Neural cell (in vitro differentiated cells): ENCODE measurements around the gene CADM3. TPM values are rescaled to one million over a fixed set of nuclear protein-coding genes. Genes with fewer than 3 reads are reported as not detected.

ENCODE experiments used
- H2AFZ ChIP-seq: fragments of 200-600, 300-800 bp; sonication (generic), shearing (Covaris generic); 2 replicates; pipeline ENCODE4 v1.6.0; 2014; ENCODE audit warnings: low read depth, mild to moderate bottlenecking, antibody characterized with exemption, low read length, moderate library complexity
- H3F3A ChIP-seq: fragments of 200-600 bp; shearing (Covaris generic); 2 replicates; pipeline ENCODE4 v1.6.1; 2016; ENCODE audit warnings: mild to moderate bottlenecking, moderate library complexity, mixed read lengths, antibody characterized with exemption, low read length; ENCODE audit not compliant: insufficient read depth, poor library complexity, severe bottlenecking
- H3K27ac ChIP-seq: fragments of 200-600, 300-800 bp; sonication (generic), shearing (Covaris generic); 2 replicates; pipeline ENCODE4 v1.5.1; 2014; ENCODE audit warnings: mild to moderate bottlenecking, low read length, moderate library complexity
- H3K27me3 ChIP-seq: fragments of 300-800, 200-600 bp; sonication (generic), shearing (Covaris generic); 2 replicates; pipeline ENCODE4 v1.6.0; 2014; ENCODE audit warnings: mild to moderate bottlenecking, low read depth, low read length, moderate library complexity; ENCODE audit not compliant: insufficient read depth
- H3K36me3 ChIP-seq: fragments of 300-800, 200-600 bp; sonication (generic), shearing (Covaris generic); 2 replicates; pipeline ENCODE4 v1.5.1; 2014; ENCODE audit warnings: mild to moderate bottlenecking, antibody characterized with exemption, low read length, moderate library complexity; ENCODE audit not compliant: insufficient read depth
- H3K4me2 ChIP-seq: fragments of 300-800, 200-600 bp; sonication (generic), shearing (Covaris generic); 2 replicates; pipeline ENCODE4 v1.6.0; 2014; ENCODE audit warnings: mild to moderate bottlenecking, low read length
- H3K4me3 ChIP-seq: fragments of 300-800, 200-600 bp; sonication (generic), shearing (Covaris generic); 2 replicates; pipeline ENCODE4 v1.5.1; 2014; ENCODE audit warnings: mild to moderate bottlenecking, low read length, moderate library complexity
- H3K79me2 ChIP-seq: fragments of 200-600 bp; shearing (Covaris generic); replicated peaks from 2 replicates; pipeline ENCODE4 v1.6.0; 2014; ENCODE audit warnings: mild to moderate bottlenecking, low read length, moderate library complexity; ENCODE audit not compliant: insufficient read depth
- H3K9ac ChIP-seq: fragments of 300-800, 200-600 bp; sonication (generic), shearing (Covaris generic); 2 replicates; pipeline ENCODE4 v1.6.1; 2016; ENCODE audit warnings: mild to moderate bottlenecking, low read length, mixed read lengths
- H3K9me2 ChIP-seq: fragments of 200-600 bp; shearing (Covaris generic); 2 replicates; pipeline ENCODE4 v1.6.1; 2016; ENCODE audit warnings: mild to moderate bottlenecking, low read length, mixed read lengths; ENCODE audit not compliant: insufficient read depth
- H3K9me3 ChIP-seq: fragments of 200-600, 300-800 bp; sonication (generic), shearing (Covaris generic); 2 replicates; pipeline ENCODE4 v1.6.1; 2016; ENCODE audit warnings: mild to moderate bottlenecking, mixed run types, low read length, moderate library complexity, mixed read lengths
- H4K20me1 ChIP-seq: fragments of 200-600 bp; shearing (Covaris generic); 2 replicates; pipeline ENCODE4 v1.6.1; 2016; ENCODE audit warnings: mild to moderate bottlenecking, mixed run types; ENCODE audit not compliant: insufficient read depth
- EP300 ChIP-seq: fragments of 450-650 bp; conservative IDR thresholded peaks from 2 replicates; pipeline ENCODE4 v1.6.1; 2014; ENCODE audit warnings: antibody characterized with exemption, mild to moderate bottlenecking, moderate library complexity; ENCODE audit not compliant: poor library complexity, severe bottlenecking
- EZH2 ChIP-seq: fragments of 200-600, 300-800 bp; shearing (Covaris generic), sonication (generic); IDR thresholded peaks from 2 replicates; pipeline ENCODE4 v1.6.1; 2014; ENCODE audit warnings: antibody characterized with exemption, low read length, borderline replicate concordance, mild to moderate bottlenecking; ENCODE audit not compliant: insufficient read depth, poor library complexity, severe bottlenecking
- MXI1 ChIP-seq: fragments of 450-650 bp; conservative IDR thresholded peaks from 2 replicates; pipeline ENCODE4 v1.6.1; 2014; ENCODE audit warnings: antibody characterized with exemption, mild to moderate bottlenecking; ENCODE audit not compliant: poor library complexity, severe bottlenecking
- POLR2AphosphoS5 ChIP-seq: IDR thresholded peaks from 2 replicates; pipeline ENCODE4 v1.6.1; 2012
- RAD21 ChIP-seq: fragments of 450-650 bp; conservative IDR thresholded peaks from 2 replicates; pipeline ENCODE4 v1.6.1; 2014; ENCODE audit warnings: antibody characterized with exemption, mild to moderate bottlenecking, moderate library complexity
- SMC3 ChIP-seq: fragments of 450-650 bp; conservative IDR thresholded peaks from 2 replicates; pipeline ENCODE4 v1.6.1; 2014; ENCODE audit warnings: antibody characterized with exemption, mild to moderate bottlenecking, moderate library complexity; ENCODE audit not compliant: poor library complexity
- TAF1 ChIP-seq: IDR thresholded peaks from 2 replicates; pipeline ENCODE4 v1.6.1; 2012; ENCODE audit warnings: low read depth
- polyA plus RNA-seq: library from polyadenylated mRNA; depleted of rRNA; stranded (reverse); fragments of >200 nt; gene quantifications from 2 replicates; pipeline ENCODE4 v1.2.3, GENCODE V29; 2014
- TF ChIP-seq, protein P1 (sequence below): fragments of 450-650 bp; IDR thresholded peaks from 2 replicates; pipeline ENCODE4 v1.5.1; 2014; ENCODE audit warnings: antibody characterized with exemption, mild to moderate bottlenecking, moderate library complexity; ENCODE audit not compliant: poor library complexity, severe bottlenecking
- TF ChIP-seq, protein P2 (sequence below): IDR thresholded peaks from 2 replicates; pipeline ENCODE4 v1.6.1; 2012; ENCODE audit warnings: borderline replicate concordance

The CADM3 gene
- polyA plus RNA-seq, 1 donor from 2014 or later = 81.7 TPM

DNA sequence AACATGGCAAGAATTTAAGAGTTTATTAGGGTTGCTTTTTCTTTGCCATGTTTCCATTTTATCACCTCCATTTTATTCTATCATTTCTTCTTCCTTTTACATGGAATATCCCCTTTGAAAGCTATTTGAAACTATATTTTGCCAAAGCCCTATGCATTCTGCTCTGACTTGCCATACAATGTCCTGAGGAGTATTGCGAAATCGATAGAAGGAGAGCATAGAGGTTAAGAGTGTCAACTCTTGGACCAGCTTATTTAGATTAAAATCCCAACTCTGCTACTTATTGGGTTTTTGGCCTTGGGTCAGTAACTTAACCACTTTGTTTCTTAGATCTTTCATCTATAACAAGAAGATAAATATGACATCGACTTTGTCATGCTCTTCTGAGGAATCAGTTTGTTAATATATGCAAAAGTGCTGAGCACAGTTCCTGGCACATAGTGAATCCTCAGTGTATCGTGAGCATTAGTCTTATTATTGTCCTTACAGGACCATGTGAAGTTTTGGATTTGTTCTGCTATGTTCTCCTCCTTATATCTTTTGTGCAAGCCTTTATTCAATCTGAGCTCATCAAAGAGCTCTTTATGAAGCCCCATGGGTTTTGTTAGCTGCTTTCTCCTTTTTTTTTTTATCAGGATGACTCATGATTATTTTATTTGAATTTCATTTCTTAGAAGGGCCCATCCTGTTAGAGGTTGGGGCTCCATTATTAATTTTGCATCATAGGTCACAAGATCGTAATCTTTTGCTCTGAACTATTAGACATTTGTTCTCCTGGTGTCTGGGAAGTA is 50.9 kb downstream of the CADM3 start:
- H3K27me3 ChIP-seq = no peaks in the 10 kb centered on the region

DNA sequence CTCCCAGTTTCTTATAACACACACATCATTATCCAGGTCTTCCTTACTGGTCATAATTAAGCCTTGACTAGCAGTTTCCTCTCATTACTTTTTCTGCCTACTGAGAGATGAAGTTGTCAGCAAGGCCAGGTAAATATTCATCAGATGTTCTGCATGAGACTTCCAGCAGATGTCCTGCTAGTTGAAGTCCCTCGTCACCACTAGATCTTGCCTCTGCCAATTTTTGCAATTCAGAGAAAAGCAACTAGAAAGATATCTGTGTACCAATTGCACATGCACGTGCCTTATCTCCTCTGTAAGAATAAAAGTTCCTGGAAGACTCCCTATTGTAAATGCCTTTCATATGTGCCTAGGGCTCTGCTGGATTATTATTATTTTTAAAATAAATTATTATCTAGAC is 51.6 kb downstream of the CADM3 start:
- Histone ChIP-seq H3K27me3 (no peaks in the 10 kb centered on the region), H4K20me1 (no peaks in the 10 kb centered on the region)
- TF ChIP-seq RAD21 (no peak), TAF1 (no peak), EZH2 (no peak), POLR2AphosphoS5 (no peak), SMC3 (no peak), EP300 (no peak), MXI1 (no peak)
- TF ChIP-seq, protein P1, sequence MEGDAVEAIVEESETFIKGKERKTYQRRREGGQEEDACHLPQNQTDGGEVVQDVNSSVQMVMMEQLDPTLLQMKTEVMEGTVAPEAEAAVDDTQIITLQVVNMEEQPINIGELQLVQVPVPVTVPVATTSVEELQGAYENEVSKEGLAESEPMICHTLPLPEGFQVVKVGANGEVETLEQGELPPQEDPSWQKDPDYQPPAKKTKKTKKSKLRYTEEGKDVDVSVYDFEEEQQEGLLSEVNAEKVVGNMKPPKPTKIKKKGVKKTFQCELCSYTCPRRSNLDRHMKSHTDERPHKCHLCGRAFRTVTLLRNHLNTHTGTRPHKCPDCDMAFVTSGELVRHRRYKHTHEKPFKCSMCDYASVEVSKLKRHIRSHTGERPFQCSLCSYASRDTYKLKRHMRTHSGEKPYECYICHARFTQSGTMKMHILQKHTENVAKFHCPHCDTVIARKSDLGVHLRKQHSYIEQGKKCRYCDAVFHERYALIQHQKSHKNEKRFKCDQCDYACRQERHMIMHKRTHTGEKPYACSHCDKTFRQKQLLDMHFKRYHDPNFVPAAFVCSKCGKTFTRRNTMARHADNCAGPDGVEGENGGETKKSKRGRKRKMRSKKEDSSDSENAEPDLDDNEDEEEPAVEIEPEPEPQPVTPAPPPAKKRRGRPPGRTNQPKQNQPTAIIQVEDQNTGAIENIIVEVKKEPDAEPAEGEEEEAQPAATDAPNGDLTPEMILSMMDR = no peak
- TF ChIP-seq, protein P2, sequence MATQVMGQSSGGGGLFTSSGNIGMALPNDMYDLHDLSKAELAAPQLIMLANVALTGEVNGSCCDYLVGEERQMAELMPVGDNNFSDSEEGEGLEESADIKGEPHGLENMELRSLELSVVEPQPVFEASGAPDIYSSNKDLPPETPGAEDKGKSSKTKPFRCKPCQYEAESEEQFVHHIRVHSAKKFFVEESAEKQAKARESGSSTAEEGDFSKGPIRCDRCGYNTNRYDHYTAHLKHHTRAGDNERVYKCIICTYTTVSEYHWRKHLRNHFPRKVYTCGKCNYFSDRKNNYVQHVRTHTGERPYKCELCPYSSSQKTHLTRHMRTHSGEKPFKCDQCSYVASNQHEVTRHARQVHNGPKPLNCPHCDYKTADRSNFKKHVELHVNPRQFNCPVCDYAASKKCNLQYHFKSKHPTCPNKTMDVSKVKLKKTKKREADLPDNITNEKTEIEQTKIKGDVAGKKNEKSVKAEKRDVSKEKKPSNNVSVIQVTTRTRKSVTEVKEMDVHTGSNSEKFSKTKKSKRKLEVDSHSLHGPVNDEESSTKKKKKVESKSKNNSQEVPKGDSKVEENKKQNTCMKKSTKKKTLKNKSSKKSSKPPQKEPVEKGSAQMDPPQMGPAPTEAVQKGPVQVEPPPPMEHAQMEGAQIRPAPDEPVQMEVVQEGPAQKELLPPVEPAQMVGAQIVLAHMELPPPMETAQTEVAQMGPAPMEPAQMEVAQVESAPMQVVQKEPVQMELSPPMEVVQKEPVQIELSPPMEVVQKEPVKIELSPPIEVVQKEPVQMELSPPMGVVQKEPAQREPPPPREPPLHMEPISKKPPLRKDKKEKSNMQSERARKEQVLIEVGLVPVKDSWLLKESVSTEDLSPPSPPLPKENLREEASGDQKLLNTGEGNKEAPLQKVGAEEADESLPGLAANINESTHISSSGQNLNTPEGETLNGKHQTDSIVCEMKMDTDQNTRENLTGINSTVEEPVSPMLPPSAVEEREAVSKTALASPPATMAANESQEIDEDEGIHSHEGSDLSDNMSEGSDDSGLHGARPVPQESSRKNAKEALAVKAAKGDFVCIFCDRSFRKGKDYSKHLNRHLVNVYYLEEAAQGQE = no peak

More for the DNA sequence above, 50.9 kb downstream of the CADM3 start:
- no peaks in the 10 kb centered on the region for H3K9me2 ChIP-seq
- H3K36me3 ChIP-seq = no peaks in the 10 kb centered on the region
- H3K9me3 ChIP-seq = no peaks in the 10 kb centered on the region
- no peaks in the 10 kb centered on the region for H4K20me1 ChIP-seq
- no peaks in the 10 kb centered on the region for H3K79me2 ChIP-seq
- H3K27ac ChIP-seq = no peak overlapping the region
- no peak overlapping the region for H3K4me2 ChIP-seq
- no peak for TF ChIP-seq EZH2
- TF ChIP-seq EP300 = no peak
- TF ChIP-seq, protein P1 = no peak
- no peak for TF ChIP-seq TAF1
- TF ChIP-seq, protein P2 = no peak
- TF ChIP-seq MXI1 = no peak
- no peak for TF ChIP-seq RAD21
- TF ChIP-seq POLR2AphosphoS5 = no peak
- no peak for TF ChIP-seq SMC3
- H2AFZ ChIP-seq = no peak overlapping the region
- H3K9ac ChIP-seq = no peak overlapping the region
- H3K4me3 ChIP-seq = no peak overlapping the region
- H3F3A ChIP-seq = no peaks in the 10 kb centered on the region

More for the DNA sequence above, 51.6 kb downstream of the CADM3 start:
- Histone ChIP-seq H3K4me2 (no peak overlapping the region), H3F3A (no peaks in the 10 kb centered on the region), H3K36me3 (no peaks in the 10 kb centered on the region), H3K9me2 (no peaks in the 10 kb centered on the region), H3K4me3 (no peak overlapping the region), H3K79me2 (no peaks in the 10 kb centered on the region), H2AFZ (no peak overlapping the region), H3K9me3 (no peaks in the 10 kb centered on the region), H3K27ac (no peak overlapping the region), H3K9ac (no peak overlapping the region)
